Mesenchymal stem cell (in vitro differentiated cells and primary cell): ENCODE measurements around the gene SCGB1C2.
A peak's percentile ranks its signal among the peaks of the same experiment; 100 is the strongest.

Source experiments
- DNase-seq: peaks from one replicate; pipeline ENCODE4 v3.0.0-alpha.2; 2013
- H2AFZ ChIP-seq: one replicate; pipeline ENCODE4 v1.6.1; 2013; ENCODE audit warnings: low read depth, mild to moderate bottlenecking, control low read depth, inconsistent platforms, low read length, moderate library complexity
- H2AK5ac ChIP-seq: 2 replicates; pipeline ENCODE4 v1.6.1; 2013; ENCODE audit warnings: low read length, moderate library complexity, mild to moderate bottlenecking, inconsistent platforms; ENCODE audit not compliant: severe bottlenecking
- H2BK120ac ChIP-seq: one replicate; pipeline ENCODE4 v1.6.1; 2013; ENCODE audit warnings: low read depth, mild to moderate bottlenecking, inconsistent platforms, low read length, moderate library complexity
- H2BK12ac ChIP-seq, 2 experiments: one replicate each; pipeline ENCODE4 v1.6.1; 2013; ENCODE audit warnings: inconsistent platforms in 2 of 2, low read length in 2 of 2, mild to moderate bottlenecking in 2 of 2, moderate library complexity in 2 of 2, control low read depth in 1 of 2
- H2BK15ac ChIP-seq: one replicate; pipeline ENCODE4 v1.6.1; 2013; ENCODE audit warnings: mild to moderate bottlenecking, low read depth, inconsistent platforms; ENCODE audit not compliant: poor library complexity, severe bottlenecking
- H2BK5ac ChIP-seq: 2 replicates; pipeline ENCODE4 v1.6.1; 2013; ENCODE audit warnings: low read depth, mild to moderate bottlenecking, low read length, control low read depth, inconsistent platforms; ENCODE audit not compliant: poor library complexity, severe bottlenecking
- H3K14ac ChIP-seq, 2 experiments: one replicate each; pipeline ENCODE4 v1.6.1; 2013; ENCODE audit warnings: inconsistent platforms in 2 of 2, low read length in 2 of 2, control low read depth in 1 of 2, mild to moderate bottlenecking in 1 of 2, moderate library complexity in 1 of 2
- H3K18ac ChIP-seq, 2 experiments: one replicate each; pipeline ENCODE4 v1.6.1; 2013; ENCODE audit warnings: inconsistent platforms in 2 of 2, low read length in 2 of 2, control low read depth in 1 of 2, low read depth in 1 of 2, mild to moderate bottlenecking in 1 of 2
- H3K23ac ChIP-seq, 2 experiments: one replicate each; pipeline ENCODE4 v1.6.1; 2013; ENCODE audit warnings: inconsistent platforms in 2 of 2, low read length in 2 of 2, mild to moderate bottlenecking in 2 of 2, moderate library complexity in 2 of 2, control low read depth in 1 of 2
- H3K27ac ChIP-seq: 2 replicates; pipeline ENCODE4 v1.5.1; 2013; ENCODE audit warnings: mild to moderate bottlenecking, moderate library complexity, low read length, control low read depth, inconsistent platforms; ENCODE audit not compliant: poor library complexity, severe bottlenecking
- H3K27me3 ChIP-seq, 2 experiments: 2 replicates each; pipeline versions ENCODE4 v1.6.1 to v1.7.0; 2013; ENCODE audit warnings: low read length in 2 of 2, mild to moderate bottlenecking in 2 of 2, moderate library complexity in 2 of 2, control low read depth in 1 of 2, inconsistent platforms in 1 of 2; ENCODE audit not compliant: control insufficient read depth in 1 of 2, insufficient read depth in 1 of 2
- H3K36me3 ChIP-seq, 2 experiments: 2 replicates each; pipeline versions ENCODE4 v1.6.1 to v1.7.0; 2013; ENCODE audit warnings: low read length in 2 of 2, control low read depth in 1 of 2, inconsistent platforms in 1 of 2, low read depth in 1 of 2, mild to moderate bottlenecking in 1 of 2; ENCODE audit not compliant: insufficient read depth in 2 of 2, control insufficient read depth in 1 of 2
- H3K4ac ChIP-seq, 2 experiments: one replicate each; pipeline ENCODE4 v1.6.1; 2013; ENCODE audit warnings: inconsistent platforms in 2 of 2, low read length in 2 of 2, mild to moderate bottlenecking in 2 of 2, moderate library complexity in 2 of 2, control low read depth in 1 of 2, low read depth in 1 of 2
- H3K4me1 ChIP-seq: 2 replicates; pipeline ENCODE4 v1.6.1; 2013; ENCODE audit warnings: low read depth, low read length, control low read depth; ENCODE audit not compliant: control insufficient read depth, insufficient read depth
- H3K4me2 ChIP-seq: 2 replicates; pipeline ENCODE4 v1.6.1; 2013; ENCODE audit warnings: low read length, mild to moderate bottlenecking, inconsistent platforms; ENCODE audit not compliant: poor library complexity, severe bottlenecking
- H3K4me3 ChIP-seq, 2 experiments: 2 replicates each; pipeline versions ENCODE4 v1.5.1 to v1.7.0; 2013; ENCODE audit warnings: low read length in 2 of 2, mild to moderate bottlenecking in 2 of 2, control low read depth in 1 of 2, low read depth in 1 of 2; ENCODE audit not compliant: insufficient read depth in 1 of 2
- H3K79me1 ChIP-seq: replicated peaks from 2 replicates; pipeline ENCODE4 v1.6.1; 2013; ENCODE audit warnings: mild to moderate bottlenecking, control low read depth, low read length, inconsistent platforms; ENCODE audit not compliant: poor library complexity, severe bottlenecking
- H3K9ac ChIP-seq: 2 replicates; pipeline ENCODE4 v1.7.0; 2013; ENCODE audit warnings: mild to moderate bottlenecking, low read length, moderate library complexity
- H3K9me3 ChIP-seq: 2 replicates; pipeline ENCODE4 v1.7.0; 2013; ENCODE audit warnings: mild to moderate bottlenecking, low read length; ENCODE audit not compliant: control insufficient read depth
- H4K8ac ChIP-seq: one replicate; pipeline ENCODE4 v1.6.1; 2013; ENCODE audit warnings: inconsistent platforms, mild to moderate bottlenecking, low read length, moderate library complexity
- H4K91ac ChIP-seq: one replicate; pipeline ENCODE4 v1.6.1; 2013; ENCODE audit warnings: mild to moderate bottlenecking, low read length, inconsistent platforms
- WGBS: methylation state at CpG from one replicate; pipeline ENCODE4 v1.1.7; 2013; ENCODE audit warnings: mixed read lengths; 5-methylcytosine and 5-hydroxymethylcytosine counted together

The SCGB1C2 gene

GRCh38 chr17:181245-182049 is 44.1 kb downstream of the SCGB1C2 start, which contains the start of gene DOC2B:
Gene DOC2B (minus strand): TSS chr17:181650. CDS start chr17:181479, 171 bp downstream.
- H2AK5ac ChIP-seq: no peak within 1 kb of the TSS
- 8% methylated on average over 113 of the region's 120 CpGs for WGBS
- H3K9ac ChIP-seq: no peak within 1 kb of the TSS
- no peaks in the 10 kb centered on the region for H3K79me1 ChIP-seq
- no peak within 1 kb of the TSS for H3K23ac ChIP-seq
- H3K14ac ChIP-seq: no peak within 1 kb of the TSS
- peak within 1 kb of the TSS; percentile 73 for H3K4me2 ChIP-seq
- no peak within 1 kb of the TSS for H2AFZ ChIP-seq
- H3K4ac ChIP-seq: no peak within 1 kb of the TSS
- H2BK5ac ChIP-seq: no peak within 1 kb of the TSS
- peaks cover 0 to 6% of the 10 kb centered on the region in 2 experiments for H3K36me3 ChIP-seq
- H4K8ac ChIP-seq: no peak within 1 kb of the TSS
- H2BK12ac ChIP-seq: no peak within 1 kb of the TSS
- H3K27me3 ChIP-seq: peaks cover 72 to 77% of the 10 kb centered on the region in 2 experiments
- no peak within 1 kb of the TSS for H3K27ac ChIP-seq
- H3K9me3 ChIP-seq: no peaks in the 10 kb centered on the region
- DNase-seq: peak; percentile 48
- peaks cover 17% of the 10 kb centered on the region for H3K4me1 ChIP-seq
- no peak within 1 kb of the TSS for H2BK15ac ChIP-seq
- H3K18ac ChIP-seq: no peak within 1 kb of the TSS
- H3K4me3 ChIP-seq: peak within 1 kb of the TSS; percentile 28 to 41
- no peak within 1 kb of the TSS for H4K91ac ChIP-seq
- H2BK120ac ChIP-seq: no peak within 1 kb of the TSS

GRCh38 chr17:182050-182751 is 44.8 kb downstream of the SCGB1C2 start:
- H2BK12ac ChIP-seq: no peak overlapping the region
- H3K27ac ChIP-seq: no peak overlapping the region
- H2BK15ac ChIP-seq: no peak overlapping the region

GRCh38 chr17:183021-183420 is 45.7 kb downstream of the SCGB1C2 start:
- no peak overlapping the region for H2AFZ ChIP-seq
- DNase-seq: no peak

More at GRCh38 chr17:182050-182751, 44.8 kb downstream of the SCGB1C2 start:
- Histone ChIP-seq H4K91ac (no peak overlapping the region), H3K23ac (no peak overlapping the region), H3K36me3 (peaks cover 0 to 6% of the 10 kb centered on the region in 2 experiments), H3K9ac (no peak overlapping the region), H3K4me3 (peak overlapping the region in 1 of 2 experiments; percentile 41), H3K14ac (no peak overlapping the region), H3K79me1 (no peaks in the 10 kb centered on the region), H3K4me2 (no peak overlapping the region), H2AFZ (no peak overlapping the region), H4K8ac (no peak overlapping the region), H3K9me3 (no peaks in the 10 kb centered on the region), H3K27me3 (peaks cover 78 to 82% of the 10 kb centered on the region in 2 experiments), H2BK120ac (no peak overlapping the region), H3K4ac (no peak overlapping the region), H3K18ac (no peak overlapping the region), H2AK5ac (no peak overlapping the region), H2BK5ac (no peak overlapping the region), H3K4me1 (peaks cover 17% of the 10 kb centered on the region)
- WGBS: 66% methylated on average over 17 of the region's 18 CpGs
- no peak for DNase-seq

More at GRCh38 chr17:183021-183420, 45.7 kb downstream of the SCGB1C2 start:
- Histone ChIP-seq H3K79me1 (no peaks in the 10 kb centered on the region), H2BK5ac (no peak overlapping the region), H3K4me1 (peaks cover 17% of the 10 kb centered on the region), H2BK120ac (no peak overlapping the region), H3K4me3 (no peak overlapping the region), H2BK15ac (no peak overlapping the region), H3K27ac (no peak overlapping the region), H3K9me3 (no peaks in the 10 kb centered on the region), H3K23ac (no peak overlapping the region), H3K36me3 (peaks cover 0 to 6% of the 10 kb centered on the region in 2 experiments), H4K8ac (no peak overlapping the region), H3K4me2 (no peak overlapping the region), H3K9ac (no peak overlapping the region), H3K18ac (no peak overlapping the region), H3K27me3 (peaks cover 71 to 76% of the 10 kb centered on the region in 2 experiments), H4K91ac (no peak overlapping the region), H3K4ac (no peak overlapping the region), H2BK12ac (no peak overlapping the region), H2AK5ac (no peak overlapping the region), H3K14ac (no peak overlapping the region)
- 80% methylated on average over 7 of the region's 8 CpGs for WGBS
